OCI-LY1 (cell line): ENCODE data around the gene DTNBP1.

Experiments used
- EZH2 ChIP-seq: fragments of 200-600 bp; sonication (generic), shearing (Covaris generic); IDR thresholded peaks from 2 replicates; pipeline ENCODE4 v1.8.0; 2017; ENCODE audit warnings: borderline replicate concordance, mixed run types, mild to moderate bottlenecking, antibody characterized with exemption, low read length, moderate library complexity, mixed read lengths
- TF ChIP-seq, protein P1 (sequence below): fragments of 200-600 bp; sonication (generic), shearing (Covaris generic); IDR thresholded peaks from 2 replicates; pipeline ENCODE4 v1.5.1; 2017; ENCODE audit warnings: mild to moderate bottlenecking, antibody characterized with exemption, low read length, moderate library complexity, mixed read lengths

DNA sequence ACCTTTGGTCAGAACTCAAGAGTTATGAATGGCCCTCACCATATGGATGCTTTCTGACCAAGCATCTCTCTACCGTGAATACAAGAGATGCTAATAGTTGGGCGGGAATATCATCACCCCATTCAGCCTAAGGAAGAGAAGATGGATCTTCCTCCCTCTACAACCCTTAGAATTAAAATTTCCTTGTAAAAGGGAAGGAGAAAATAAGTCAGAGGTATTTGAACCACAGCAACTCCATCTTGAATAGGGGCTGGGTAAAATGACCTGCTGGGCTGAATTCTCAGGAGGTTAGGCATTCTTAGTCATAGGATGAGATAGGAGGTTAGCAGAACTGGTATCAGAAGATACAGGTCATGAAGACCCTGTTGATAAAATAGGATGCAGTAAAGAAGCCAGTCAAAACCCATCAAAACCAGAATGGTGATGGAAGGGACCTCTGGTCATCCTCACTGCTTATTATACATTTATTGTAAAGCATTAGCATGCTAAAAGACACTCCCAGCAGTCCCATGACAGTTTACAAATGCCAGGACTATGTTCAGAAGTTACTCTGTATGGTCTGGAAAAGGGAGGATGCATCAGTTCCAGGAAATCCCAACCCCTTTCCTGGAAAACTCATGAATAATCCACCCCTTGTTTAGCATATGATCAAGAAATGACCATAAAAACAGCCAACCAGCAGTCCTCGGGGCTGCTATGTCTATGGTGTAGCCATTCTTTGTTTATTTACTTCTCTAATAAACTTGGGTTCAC lies 101.2 kb downstream of the DTNBP1 start:
- TF ChIP-seq, protein P1, sequence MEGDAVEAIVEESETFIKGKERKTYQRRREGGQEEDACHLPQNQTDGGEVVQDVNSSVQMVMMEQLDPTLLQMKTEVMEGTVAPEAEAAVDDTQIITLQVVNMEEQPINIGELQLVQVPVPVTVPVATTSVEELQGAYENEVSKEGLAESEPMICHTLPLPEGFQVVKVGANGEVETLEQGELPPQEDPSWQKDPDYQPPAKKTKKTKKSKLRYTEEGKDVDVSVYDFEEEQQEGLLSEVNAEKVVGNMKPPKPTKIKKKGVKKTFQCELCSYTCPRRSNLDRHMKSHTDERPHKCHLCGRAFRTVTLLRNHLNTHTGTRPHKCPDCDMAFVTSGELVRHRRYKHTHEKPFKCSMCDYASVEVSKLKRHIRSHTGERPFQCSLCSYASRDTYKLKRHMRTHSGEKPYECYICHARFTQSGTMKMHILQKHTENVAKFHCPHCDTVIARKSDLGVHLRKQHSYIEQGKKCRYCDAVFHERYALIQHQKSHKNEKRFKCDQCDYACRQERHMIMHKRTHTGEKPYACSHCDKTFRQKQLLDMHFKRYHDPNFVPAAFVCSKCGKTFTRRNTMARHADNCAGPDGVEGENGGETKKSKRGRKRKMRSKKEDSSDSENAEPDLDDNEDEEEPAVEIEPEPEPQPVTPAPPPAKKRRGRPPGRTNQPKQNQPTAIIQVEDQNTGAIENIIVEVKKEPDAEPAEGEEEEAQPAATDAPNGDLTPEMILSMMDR: no peak
- no peak for TF ChIP-seq EZH2
